Measurements from ENCODE around the gene COMMD3.
A peak's percentile ranks its signal among the peaks of the same experiment; 100 is the strongest.
"Not testable (repeated sequence)": the region's sequence is repeated elsewhere in the genome, so short reads cannot be mapped to it uniquely, and the experiment has no call there.

COMMD3 gene

GRCh38 chr10:22316286-22317075, at the start of gene COMMD3:
Gene COMMD3, plus strand, starts transcription at chr10:22316388. Its CDS starts 30 bp downstream, at chr10:22316418.
- peak; percentile 88 for DNase-seq

GRCh38 chr10:22268503-22268902, 47.7 kb upstream of the COMMD3 start:
- DNase-seq, result no peak

DNA sequence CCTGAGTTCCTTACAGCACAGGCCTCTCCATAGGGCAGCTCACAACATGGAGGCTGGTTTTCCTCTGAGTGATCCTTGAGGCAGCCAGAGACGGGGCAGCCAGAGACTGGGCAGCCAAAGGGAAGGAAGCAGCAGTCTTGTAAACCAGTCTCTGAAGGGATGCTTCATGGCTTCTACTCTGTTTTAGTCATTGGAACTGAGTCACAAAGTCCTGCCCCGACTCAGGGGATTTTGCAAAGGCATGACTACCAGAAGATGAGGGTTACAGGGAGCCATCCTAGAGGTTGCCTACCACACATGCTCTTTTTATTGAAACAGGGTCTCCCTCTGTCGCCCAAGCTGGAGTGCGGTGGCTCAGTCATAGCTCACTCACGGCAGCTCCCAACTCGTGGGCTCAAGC, 44.4 kb upstream of the COMMD3 start:
- DNase-seq, result no peak

DNA sequence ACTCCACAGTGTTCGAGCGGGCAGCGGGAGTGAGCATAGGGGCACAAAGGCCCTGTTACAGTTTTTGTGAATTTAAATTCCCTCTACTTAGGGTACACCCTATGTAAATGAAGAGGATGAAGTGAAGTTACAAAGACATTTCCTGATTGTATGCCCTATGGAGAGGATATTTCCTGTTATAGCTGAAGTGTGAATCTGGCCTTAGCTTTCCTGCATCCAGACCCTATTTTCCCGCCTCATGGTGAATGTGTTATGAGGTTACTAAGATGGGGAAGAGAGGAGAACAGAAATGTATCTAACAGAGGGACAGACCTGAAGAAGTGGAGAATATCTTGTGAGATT, 37.8 kb upstream of the COMMD3 start:
- no peak for DNase-seq

DNA sequence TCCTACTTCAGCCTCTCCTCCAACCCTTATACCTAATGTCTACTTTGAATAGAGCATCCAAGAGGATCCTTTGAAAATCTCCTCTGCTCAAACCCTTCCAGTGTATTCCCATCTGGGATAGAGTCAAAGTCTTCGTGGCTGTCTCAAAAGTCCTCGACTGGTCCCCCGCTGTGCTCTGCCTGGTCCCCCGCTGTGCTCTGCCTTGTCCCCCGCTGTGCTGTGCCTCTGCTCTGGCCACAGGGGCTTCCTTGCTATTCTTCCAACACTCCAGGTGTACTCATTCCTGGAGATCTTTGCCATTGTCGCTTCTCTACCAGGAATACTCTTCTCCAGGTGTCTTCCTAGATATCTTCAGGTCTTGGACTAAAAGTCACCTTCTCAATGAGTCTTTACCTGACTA, 36.1 kb upstream of the COMMD3 start:
- DNase-seq, result no peak

DNA sequence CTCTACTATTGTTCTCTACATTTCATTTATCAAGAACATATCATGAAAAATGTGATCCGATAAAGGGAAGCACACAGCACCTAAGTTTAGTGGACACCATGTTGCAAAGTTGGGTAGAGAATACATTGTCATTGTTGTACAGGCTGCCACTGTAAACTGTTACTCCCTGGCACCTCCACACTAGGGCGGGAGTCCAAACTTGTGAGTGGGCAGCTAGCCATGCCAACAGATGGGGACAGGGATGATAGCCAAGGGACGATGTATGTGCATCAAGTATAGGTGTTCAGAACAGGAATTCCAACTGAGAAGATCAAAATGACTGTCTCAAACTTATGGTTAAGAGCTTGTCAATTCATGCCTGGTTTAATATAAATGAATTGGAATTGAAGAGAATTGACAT, 31.1 kb upstream of the COMMD3 start:
- no peak for DNase-seq

DNA sequence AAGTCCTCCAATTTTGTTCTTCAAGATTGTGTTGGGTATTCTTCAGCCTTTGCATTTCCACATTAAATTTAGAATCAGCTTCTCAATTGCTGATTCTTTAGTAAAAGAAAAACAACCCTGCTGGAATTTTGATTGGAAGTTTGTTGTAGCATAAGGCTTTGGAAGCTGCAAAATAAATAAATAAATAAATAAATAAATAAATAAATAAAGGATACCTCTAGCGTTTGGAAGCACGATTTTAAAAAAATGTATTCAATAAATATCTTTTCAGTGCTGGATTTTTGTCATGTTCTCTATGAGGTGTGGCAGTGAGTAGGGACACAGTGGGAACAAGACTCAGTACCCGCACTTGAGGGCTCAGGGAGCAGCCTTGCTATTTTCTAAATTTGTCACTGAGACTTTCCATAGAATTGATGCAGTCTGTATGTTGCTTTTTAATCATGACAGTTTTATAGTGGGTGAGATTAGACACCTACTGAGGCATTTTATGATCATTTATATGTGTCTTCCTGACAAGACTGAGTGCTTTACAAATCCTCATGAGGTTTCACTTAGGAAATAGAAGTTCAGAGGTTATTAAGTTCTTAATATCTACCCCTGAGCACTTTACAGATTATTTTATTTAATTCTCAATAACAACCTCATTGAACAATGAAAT, 22.3 kb upstream of the COMMD3 start:
- no peak for DNase-seq

- no peak for DNase-seq
Observed at GRCh38 chr10:22294694-22295093, 21.5 kb upstream of the COMMD3 start.

DNA sequence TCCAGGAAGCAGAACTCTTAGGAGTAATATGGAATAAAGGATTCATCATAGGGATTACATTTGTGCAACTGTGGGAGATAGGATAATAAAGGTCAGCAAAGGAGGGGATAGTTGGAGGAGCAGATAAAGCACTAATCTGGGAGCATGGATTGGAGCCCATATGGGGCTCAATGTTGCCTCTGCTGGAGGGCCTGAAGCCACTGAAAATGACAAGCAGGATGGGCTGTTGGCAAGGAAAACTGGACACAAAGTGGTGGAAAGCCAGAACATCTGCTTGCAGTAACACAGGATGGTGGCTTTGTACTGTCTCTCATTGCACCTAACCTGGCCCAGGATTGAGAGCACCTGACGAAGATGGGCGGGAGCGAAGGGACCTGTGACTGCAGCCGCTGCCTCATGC, 15.0 kb upstream of the COMMD3 start:
- DNase-seq, result no peak

DNA sequence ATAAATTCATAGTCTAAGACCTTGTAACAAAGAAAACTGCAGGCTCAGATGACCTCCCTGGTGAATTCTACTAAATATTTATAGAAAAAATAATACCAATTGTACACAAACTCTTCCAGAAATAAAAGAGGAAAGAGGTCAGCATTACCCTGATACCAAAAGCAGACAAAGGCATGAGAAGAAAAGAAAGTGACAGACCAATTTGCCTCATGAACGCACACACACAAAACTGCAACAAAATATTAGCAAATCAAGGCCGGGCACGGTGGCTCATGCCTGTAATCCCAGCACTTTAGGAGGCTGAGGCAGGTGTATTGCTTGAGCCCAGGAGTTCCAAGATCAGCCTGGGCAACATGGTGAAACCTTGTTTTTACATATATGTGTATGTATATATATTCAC, 12.7 kb upstream of the COMMD3 start:
- DNase-seq, result no peak

DNA sequence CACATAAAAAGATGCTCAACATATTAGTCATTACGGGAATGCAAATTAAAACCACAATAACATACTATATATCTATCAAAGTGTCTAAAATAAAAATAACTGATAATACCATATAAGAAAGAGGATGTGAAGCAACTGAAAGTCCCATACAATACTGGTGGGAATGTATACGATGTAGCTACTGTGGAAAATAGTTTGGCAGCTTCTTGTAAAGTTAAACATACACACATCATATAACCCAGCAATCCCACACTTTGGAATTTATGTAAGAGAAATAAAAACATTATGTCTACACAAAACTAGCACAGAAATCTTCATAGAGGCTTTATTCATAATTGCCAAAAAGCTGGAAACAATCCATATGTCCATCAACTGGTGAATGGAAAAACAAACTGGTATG, 10.5 kb upstream of the COMMD3 start:
- DNase-seq, result no peak

GRCh38 chr10:22308390-22308789, 7.8 kb upstream of the COMMD3 start:
- DNase-seq, result no peak

DNA sequence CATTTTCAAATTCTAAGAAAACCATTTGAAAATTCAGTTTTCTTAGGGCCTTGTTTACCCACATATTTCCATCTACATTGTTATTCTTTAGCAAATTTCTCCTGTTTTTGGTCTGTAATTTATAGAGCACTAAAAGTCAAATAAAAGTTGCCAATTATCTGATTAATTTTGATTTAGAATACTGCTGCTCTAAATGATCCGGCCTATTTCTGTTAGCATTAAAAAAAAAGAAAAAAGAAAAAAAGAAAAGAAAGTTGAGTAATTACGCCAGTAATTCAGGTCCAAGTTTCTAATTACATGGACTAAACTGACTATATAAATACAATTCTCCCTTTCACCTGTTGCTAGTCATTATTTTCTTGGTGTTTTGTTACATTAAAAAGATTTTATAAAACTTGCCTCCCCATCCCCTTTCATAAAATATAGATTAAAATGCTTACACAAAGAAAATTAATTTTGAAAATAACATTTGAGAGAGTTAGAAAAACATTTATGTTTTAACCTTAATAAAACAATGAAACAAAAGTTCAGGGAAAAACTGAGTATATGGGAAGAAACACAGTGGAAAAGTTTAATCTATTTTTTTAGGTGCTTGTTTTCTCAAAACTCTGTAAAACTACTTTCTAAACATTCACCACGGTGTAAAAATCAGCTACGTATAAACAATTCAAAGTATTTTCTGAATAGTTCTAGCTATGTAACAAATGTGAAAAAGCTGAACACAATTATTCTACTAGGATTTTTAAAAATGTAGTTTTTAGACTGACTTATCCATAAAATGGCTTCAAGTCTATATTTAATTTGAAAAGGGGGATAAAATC, 6.8 kb upstream of the COMMD3 start:
- no peak for DNase-seq

DNA sequence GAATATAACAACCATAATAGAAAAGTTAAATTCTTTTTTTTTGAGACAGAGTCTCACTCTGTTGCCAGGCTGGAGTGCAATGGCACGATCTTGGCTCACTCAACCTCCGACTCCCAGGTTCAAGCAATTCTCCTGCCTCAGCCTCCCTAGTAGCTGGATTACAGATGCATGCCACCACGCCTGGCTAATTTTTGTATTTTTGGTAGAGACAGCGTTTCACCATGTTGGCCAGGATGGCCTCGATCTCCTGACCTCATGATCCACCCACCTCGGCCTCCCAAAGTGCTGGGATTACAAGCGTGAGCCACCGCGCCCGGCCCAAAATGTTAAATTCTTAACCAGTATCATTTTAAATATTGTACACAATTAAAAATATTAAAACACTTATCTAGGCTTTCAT, 6.2 kb upstream of the COMMD3 start:
- not testable (repeated sequence) for DNase-seq

DNA sequence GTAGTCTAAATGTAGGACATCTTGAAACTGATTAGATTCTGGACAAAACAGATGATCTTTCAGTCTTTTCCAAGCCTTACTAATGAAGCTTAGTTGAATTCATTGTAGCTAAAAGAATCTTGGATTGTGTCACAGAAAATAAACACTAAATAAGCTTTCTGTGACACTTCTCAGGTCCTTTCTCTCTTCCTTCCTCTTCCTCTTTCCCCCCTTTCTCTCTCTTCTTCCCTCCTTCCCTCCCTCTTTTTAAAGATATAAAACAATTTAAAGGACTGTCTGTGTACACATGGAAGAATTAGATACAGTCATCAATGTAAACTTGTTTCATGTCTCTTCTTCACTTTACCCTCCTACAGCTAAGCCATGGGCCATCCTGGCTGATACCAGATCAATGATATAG, 5.3 kb upstream of the COMMD3 start:
- DNase-seq, result no peak

DNA sequence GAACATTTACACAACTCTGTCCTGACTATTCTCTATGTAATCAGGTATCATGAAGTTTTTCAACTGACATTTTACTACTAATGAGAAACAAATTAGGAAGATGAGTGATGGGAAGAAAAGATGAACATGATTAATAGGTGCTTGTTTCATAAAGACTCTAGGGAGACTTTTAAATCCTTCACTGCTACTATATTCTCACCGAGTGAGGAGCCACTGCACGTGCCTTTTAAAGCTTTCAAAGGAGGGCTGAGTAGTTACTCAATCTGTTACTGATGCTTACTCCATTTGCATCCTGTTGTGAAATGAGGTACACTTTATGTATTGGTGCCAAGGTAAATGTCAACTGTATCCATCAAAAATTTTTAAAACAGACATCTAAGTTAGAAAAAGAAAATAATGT, 1.3 kb upstream of the COMMD3 start:
- DNase-seq, result no peak

- DNase-seq, result no peak
Observed at GRCh38 chr10:22315455-22316285, 518 bp upstream of the COMMD3 start.

- no peak for DNase-seq
Observed at GRCh38 chr10:22317076-22317370, 835 bp downstream of the COMMD3 start.

GRCh38 chr10:22317771-22318565, 1.8 kb downstream of the COMMD3 start:
- no peak for DNase-seq

GRCh38 chr10:22318772-22319171, 2.6 kb downstream of the COMMD3 start:
- DNase-seq, result no peak

- DNase-seq, result no peak
Observed at GRCh38 chr10:22319547-22319979, 3.4 kb downstream of the COMMD3 start.

DNA sequence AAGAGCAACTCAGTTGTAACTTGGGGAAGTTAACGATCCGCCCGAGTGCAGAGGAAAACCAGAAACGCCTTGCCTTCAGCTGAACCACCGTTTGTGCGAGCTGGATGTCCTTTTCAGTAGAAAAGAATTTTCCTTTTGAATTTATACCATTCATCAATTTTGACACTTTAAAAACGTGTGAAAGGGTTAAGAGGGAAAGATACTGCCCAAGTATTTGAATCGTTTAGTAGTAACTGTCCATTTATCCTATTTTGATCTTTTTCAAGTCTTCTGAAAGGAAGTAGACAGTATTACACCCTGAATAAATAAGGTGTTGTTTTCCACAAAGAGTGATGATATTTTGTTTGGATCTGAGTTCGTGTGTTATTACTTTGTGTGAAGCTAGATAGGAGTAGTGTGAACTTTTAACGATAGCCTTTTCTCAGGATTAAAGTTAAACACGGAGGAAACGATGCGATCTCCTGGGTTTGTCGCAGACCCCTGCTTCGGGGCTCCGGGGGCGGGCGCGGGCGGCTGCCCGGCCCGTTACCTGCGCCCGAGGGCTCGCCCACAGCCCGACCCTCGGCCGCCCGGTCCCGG, 3.9 kb downstream of the COMMD3 start:
- DNase-seq, result peak; percentile 30

Measured in GDM1 (cell line).